ENCODE measurements around the gene ACER1.

Gene ACER1

DNA sequence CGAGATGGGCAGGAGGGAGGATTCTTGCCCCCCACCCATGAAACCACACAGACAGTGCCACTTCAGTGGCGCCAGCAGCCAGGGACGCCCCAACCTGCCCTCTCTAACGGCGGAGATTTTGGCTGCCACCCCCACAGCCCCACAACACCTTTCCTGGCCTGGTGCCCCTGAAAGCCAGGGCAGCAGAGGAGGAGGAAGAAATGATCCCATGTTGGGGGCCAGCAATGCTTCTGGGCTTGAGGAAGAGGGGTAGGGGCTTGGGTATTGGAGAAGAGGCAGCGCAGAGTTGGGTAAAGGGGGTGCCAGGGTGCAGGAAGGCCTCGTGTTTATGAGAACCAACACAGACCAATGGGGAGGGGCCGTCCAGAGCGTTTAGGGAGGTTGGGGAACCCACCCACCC lies 55.4 kb downstream of the ACER1 start:
- peak overlapping the region in 1 of 2 donors; percentile 32 for H3K9ac ChIP-seq (ENCODE audit: low read depth in 1 of 2, low read length in 2 of 2)
- no peaks in the 10 kb centered on the region for H3K27me3 ChIP-seq (ENCODE audit: control insufficient read depth in 1 of 2, insufficient read depth in 2 of 2, low read length in 2 of 2)
- H3K4me1 ChIP-seq (ENCODE audit: control insufficient read depth in 1 of 2, insufficient read depth in 2 of 2, low read length in 2 of 2): peaks cover 37 to 44% of the 10 kb centered on the region in 2 donors
- no peaks in the 10 kb centered on the region for H3K9me3 ChIP-seq (ENCODE audit: control insufficient read depth in 1 of 2, low read length in 2 of 2)
- H3K36me3 ChIP-seq (ENCODE audit: control insufficient read depth in 1 of 2, insufficient read depth in 2 of 2, low read length in 2 of 2): peaks cover 0 to 7% of the 10 kb centered on the region in 2 donors
- peak overlapping the region in 1 of 2 donors; percentile 81 for H3K4me3 ChIP-seq (ENCODE audit: low read depth in 1 of 2, low read length in 2 of 2)
- H3K27ac ChIP-seq (ENCODE audit: low read depth, low read length): no peak overlapping the region

DNA sequence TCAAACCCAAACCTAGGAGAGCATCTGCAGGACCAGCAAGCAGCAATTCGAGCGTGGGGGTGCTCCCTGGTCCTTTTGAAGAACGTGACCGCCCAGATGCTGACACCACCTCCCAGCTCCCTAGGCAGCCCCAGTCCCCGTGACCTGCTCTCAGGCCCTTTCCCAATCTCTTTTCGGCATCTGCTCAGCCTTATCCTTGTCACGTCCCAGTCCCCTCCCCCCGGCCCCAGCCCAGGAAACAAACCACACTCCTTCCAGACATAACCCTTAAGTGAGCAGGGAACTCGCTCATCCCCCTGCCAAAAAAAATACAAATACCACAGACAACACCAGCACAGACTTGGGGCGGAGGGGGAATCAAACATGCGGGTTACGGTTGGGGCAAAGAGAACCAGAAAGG lies 57.0 kb downstream of the ACER1 start:
- no peaks in the 10 kb centered on the region for H3K9me3 ChIP-seq (ENCODE audit: control insufficient read depth in 1 of 2, low read length in 2 of 2)
- no peak overlapping the region for H3K4me3 ChIP-seq (ENCODE audit: low read depth in 1 of 2, low read length in 2 of 2)
- H3K4me1 ChIP-seq (ENCODE audit: control insufficient read depth in 1 of 2, insufficient read depth in 2 of 2, low read length in 2 of 2): peaks cover 40 to 50% of the 10 kb centered on the region in 2 donors
- H3K36me3 ChIP-seq (ENCODE audit: control insufficient read depth in 1 of 2, insufficient read depth in 2 of 2, low read length in 2 of 2): peaks cover 0 to 7% of the 10 kb centered on the region in 2 donors
- H3K27me3 ChIP-seq (ENCODE audit: control insufficient read depth in 1 of 2, insufficient read depth in 2 of 2, low read length in 2 of 2): no peaks in the 10 kb centered on the region
- H3K9ac ChIP-seq (ENCODE audit: low read depth in 1 of 2, low read length in 2 of 2): no peak overlapping the region
- H3K27ac ChIP-seq (ENCODE audit: low read depth, low read length): no peak overlapping the region

GRCh38 chr19:6275170-6275744 lies 58.2 kb downstream of the ACER1 start:
- Histone ChIP-seq H3K4me1 (ENCODE audit: control insufficient read depth in 1 of 2, insufficient read depth in 2 of 2, low read length in 2 of 2) (peaks cover 40 to 61% of the 10 kb centered on the region in 2 donors), H3K27ac (ENCODE audit: low read depth, low read length) (no peak overlapping the region), H3K9ac (ENCODE audit: low read depth in 1 of 2, low read length in 2 of 2) (no peak overlapping the region), H3K36me3 (ENCODE audit: control insufficient read depth in 1 of 2, insufficient read depth in 2 of 2, low read length in 2 of 2) (peaks cover 2 to 11% of the 10 kb centered on the region in 2 donors), H3K4me3 (ENCODE audit: low read depth in 1 of 2, low read length in 2 of 2) (no peak overlapping the region), H3K27me3 (ENCODE audit: control insufficient read depth in 1 of 2, insufficient read depth in 2 of 2, low read length in 2 of 2) (no peaks in the 10 kb centered on the region), H3K9me3 (ENCODE audit: control insufficient read depth in 1 of 2, low read length in 2 of 2) (no peaks in the 10 kb centered on the region)

GRCh38 chr19:6274756-6275155 lies 58.7 kb downstream of the ACER1 start:
- Histone ChIP-seq H3K4me1 (ENCODE audit: control insufficient read depth in 1 of 2, insufficient read depth in 2 of 2, low read length in 2 of 2) (peaks cover 40 to 61% of the 10 kb centered on the region in 2 donors), H3K36me3 (ENCODE audit: control insufficient read depth in 1 of 2, insufficient read depth in 2 of 2, low read length in 2 of 2) (peaks cover 6 to 16% of the 10 kb centered on the region in 2 donors), H3K4me3 (ENCODE audit: low read depth in 1 of 2, low read length in 2 of 2) (no peak overlapping the region), H3K9ac (ENCODE audit: low read depth in 1 of 2, low read length in 2 of 2) (no peak overlapping the region), H3K27me3 (ENCODE audit: control insufficient read depth in 1 of 2, insufficient read depth in 2 of 2, low read length in 2 of 2) (no peaks in the 10 kb centered on the region), H3K27ac (ENCODE audit: low read depth, low read length) (no peak overlapping the region), H3K9me3 (ENCODE audit: control insufficient read depth in 1 of 2, low read length in 2 of 2) (no peaks in the 10 kb centered on the region)

GRCh38 chr19:6273701-6274601 lies 59.5 kb downstream of the ACER1 start:
- Histone ChIP-seq H3K27me3 (ENCODE audit: control insufficient read depth in 1 of 2, insufficient read depth in 2 of 2, low read length in 2 of 2) (no peaks in the 10 kb centered on the region), H3K36me3 (ENCODE audit: control insufficient read depth in 1 of 2, insufficient read depth in 2 of 2, low read length in 2 of 2) (peaks cover 11 to 24% of the 10 kb centered on the region in 2 donors), H3K4me1 (ENCODE audit: control insufficient read depth in 1 of 2, insufficient read depth in 2 of 2, low read length in 2 of 2) (peaks cover 40 to 58% of the 10 kb centered on the region in 2 donors), H3K9ac (ENCODE audit: low read depth in 1 of 2, low read length in 2 of 2) (no peak overlapping the region), H3K9me3 (ENCODE audit: control insufficient read depth in 1 of 2, low read length in 2 of 2) (no peaks in the 10 kb centered on the region), H3K27ac (ENCODE audit: low read depth, low read length) (peak overlapping the region; percentile 70), H3K4me3 (ENCODE audit: low read depth in 1 of 2, low read length in 2 of 2) (no peak overlapping the region)

GRCh38 chr19:6272913-6273600 lies 60.4 kb downstream of the ACER1 start:
- H3K27me3 ChIP-seq (ENCODE audit: control insufficient read depth in 1 of 2, insufficient read depth in 2 of 2, low read length in 2 of 2): no peaks in the 10 kb centered on the region
- H3K27ac ChIP-seq (ENCODE audit: low read depth, low read length): peak overlapping the region; percentile 70
- no peaks in the 10 kb centered on the region for H3K9me3 ChIP-seq (ENCODE audit: control insufficient read depth in 1 of 2, low read length in 2 of 2)
- no peak overlapping the region for H3K9ac ChIP-seq (ENCODE audit: low read depth in 1 of 2, low read length in 2 of 2)
- peaks cover 11 to 33% of the 10 kb centered on the region in 2 donors for H3K36me3 ChIP-seq (ENCODE audit: control insufficient read depth in 1 of 2, insufficient read depth in 2 of 2, low read length in 2 of 2)
- H3K4me1 ChIP-seq (ENCODE audit: control insufficient read depth in 1 of 2, insufficient read depth in 2 of 2, low read length in 2 of 2): peaks cover 34 to 49% of the 10 kb centered on the region in 2 donors
- H3K4me3 ChIP-seq (ENCODE audit: low read depth in 1 of 2, low read length in 2 of 2): no peak overlapping the region

GRCh38 chr19:6272411-6272791 lies 61.0 kb downstream of the ACER1 start:
- Histone ChIP-seq H3K4me1 (ENCODE audit: control insufficient read depth in 1 of 2, insufficient read depth in 2 of 2, low read length in 2 of 2) (peaks cover 28 to 43% of the 10 kb centered on the region in 2 donors), H3K27ac (ENCODE audit: low read depth, low read length) (peak overlapping the region; percentile 65), H3K4me3 (ENCODE audit: low read depth in 1 of 2, low read length in 2 of 2) (no peak overlapping the region), H3K9me3 (ENCODE audit: control insufficient read depth in 1 of 2, low read length in 2 of 2) (no peaks in the 10 kb centered on the region), H3K36me3 (ENCODE audit: control insufficient read depth in 1 of 2, insufficient read depth in 2 of 2, low read length in 2 of 2) (peaks cover 15 to 35% of the 10 kb centered on the region in 2 donors), H3K27me3 (ENCODE audit: control insufficient read depth in 1 of 2, insufficient read depth in 2 of 2, low read length in 2 of 2) (no peaks in the 10 kb centered on the region), H3K9ac (ENCODE audit: low read depth in 1 of 2, low read length in 2 of 2) (no peak overlapping the region)

DNA sequence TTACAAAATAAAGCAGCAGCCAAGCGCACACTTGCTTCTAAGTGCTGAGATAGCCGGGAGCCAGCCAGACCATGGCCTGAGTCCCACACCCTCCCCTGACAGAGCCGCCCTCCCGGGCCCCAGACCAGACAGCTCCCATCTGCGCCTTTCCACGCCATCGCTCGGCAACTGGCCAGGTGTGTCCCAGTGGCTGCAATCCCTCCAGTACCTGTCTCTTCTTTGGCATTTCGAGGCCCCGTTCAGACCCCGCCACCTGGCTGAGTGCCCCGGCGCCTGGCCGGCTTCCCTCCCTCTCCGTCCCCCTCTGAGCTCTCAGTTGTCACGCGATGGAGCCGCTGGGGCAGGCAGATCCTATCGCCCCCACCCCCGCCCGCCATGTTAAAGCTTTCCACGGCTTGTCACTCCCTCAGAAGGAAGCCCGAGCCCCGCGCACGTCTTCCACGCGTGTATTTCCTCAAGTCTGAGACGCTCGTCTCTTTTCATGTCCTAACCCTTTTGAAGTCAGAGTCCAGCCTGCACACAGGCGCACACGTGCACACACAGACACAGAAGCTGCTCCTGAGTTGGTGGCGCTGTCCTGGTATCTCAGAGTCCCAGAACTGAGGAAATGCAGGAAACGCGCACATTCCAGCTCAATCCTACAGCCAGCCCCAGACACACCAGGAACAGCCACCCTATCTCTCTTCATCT lies 61.5 kb downstream of the ACER1 start:
- Histone ChIP-seq H3K36me3 (ENCODE audit: control insufficient read depth in 1 of 2, insufficient read depth in 2 of 2, low read length in 2 of 2) (peaks cover 15 to 33% of the 10 kb centered on the region in 2 donors), H3K27me3 (ENCODE audit: control insufficient read depth in 1 of 2, insufficient read depth in 2 of 2, low read length in 2 of 2) (no peaks in the 10 kb centered on the region), H3K9ac (ENCODE audit: low read depth in 1 of 2, low read length in 2 of 2) (no peak overlapping the region), H3K4me1 (ENCODE audit: control insufficient read depth in 1 of 2, insufficient read depth in 2 of 2, low read length in 2 of 2) (peaks cover 23 to 37% of the 10 kb centered on the region in 2 donors), H3K4me3 (ENCODE audit: low read depth in 1 of 2, low read length in 2 of 2) (no peak overlapping the region), H3K27ac (ENCODE audit: low read depth, low read length) (peak overlapping the region; percentile 65), H3K9me3 (ENCODE audit: control insufficient read depth in 1 of 2, low read length in 2 of 2) (no peaks in the 10 kb centered on the region)

DNA sequence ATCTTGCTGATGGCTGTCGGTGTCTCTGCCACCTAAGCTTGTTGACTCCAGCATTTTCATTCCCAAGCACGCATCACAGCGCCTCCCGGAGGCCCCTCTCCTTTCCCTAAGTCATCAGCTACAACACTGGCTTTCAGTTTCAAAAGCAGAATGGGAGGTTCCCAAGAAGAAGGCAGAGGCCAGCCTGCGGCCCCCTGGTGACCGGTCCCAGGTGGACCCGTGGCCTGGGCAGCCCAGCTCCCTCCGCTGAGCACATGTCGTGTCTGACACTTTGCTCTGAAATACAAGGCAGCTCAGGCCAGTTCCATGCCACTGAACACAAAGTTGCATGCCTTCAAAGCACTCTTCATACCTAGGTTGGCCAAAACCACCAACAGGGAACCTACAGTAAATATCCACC lies 62.2 kb downstream of the ACER1 start:
- Histone ChIP-seq H3K4me1 (ENCODE audit: control insufficient read depth in 1 of 2, insufficient read depth in 2 of 2, low read length in 2 of 2) (peaks cover 21 to 32% of the 10 kb centered on the region in 2 donors), H3K36me3 (ENCODE audit: control insufficient read depth in 1 of 2, insufficient read depth in 2 of 2, low read length in 2 of 2) (peaks cover 15 to 36% of the 10 kb centered on the region in 2 donors), H3K27me3 (ENCODE audit: control insufficient read depth in 1 of 2, insufficient read depth in 2 of 2, low read length in 2 of 2) (no peaks in the 10 kb centered on the region), H3K27ac (ENCODE audit: low read depth, low read length) (no peak overlapping the region), H3K9me3 (ENCODE audit: control insufficient read depth in 1 of 2, low read length in 2 of 2) (no peaks in the 10 kb centered on the region), H3K9ac (ENCODE audit: low read depth in 1 of 2, low read length in 2 of 2) (no peak overlapping the region), H3K4me3 (ENCODE audit: low read depth in 1 of 2, low read length in 2 of 2) (peak overlapping the region in 1 of 2 donors; percentile 35)

All from duodenal mucosa (tissue), 2 donors.